Measurements from ENCODE around the gene TTBK2.

Gene TTBK2

DNA sequence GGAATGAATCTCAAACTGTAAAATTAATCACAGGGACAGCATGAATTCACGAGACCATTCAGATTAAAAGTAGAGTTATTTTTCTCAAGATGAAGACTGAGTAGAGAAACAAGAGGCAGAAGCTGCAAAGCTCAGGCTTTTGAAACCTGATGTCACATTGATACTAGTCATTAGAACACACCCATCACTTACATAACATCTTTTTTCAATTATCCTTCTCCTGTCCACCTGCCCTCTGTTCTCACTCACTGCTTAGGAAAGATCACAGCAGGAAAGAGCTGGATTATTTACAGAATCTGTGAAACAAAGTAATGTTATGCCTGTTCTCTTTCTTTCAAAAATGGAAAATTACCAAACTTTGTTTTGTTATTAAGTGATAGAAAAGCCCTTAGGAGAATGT lies 111.7 kb downstream of the TTBK2 start:
- Histone ChIP-seq H3K27me3 (replicated peaks; ENCODE audit: control insufficient read depth, insufficient read depth, low read length) (no peaks in the 10 kb centered on the region), H3K36me3 (ENCODE audit: control insufficient read depth, insufficient read depth, low read length) (no peaks in the 10 kb centered on the region; the same call in 1 of the 2 replicates), H3K4me3 (replicated peaks; ENCODE audit: low read depth, low read length) (no peak overlapping the region)
- no peak for TF ChIP-seq CTCF (IDR thresholded peaks at IDR 0.05; ENCODE audit: insufficient read depth, low read length, poor library complexity, severe bottlenecking)
- no peak for DNase-seq (ENCODE audit: extremely low read depth, insufficient read length)

DNA sequence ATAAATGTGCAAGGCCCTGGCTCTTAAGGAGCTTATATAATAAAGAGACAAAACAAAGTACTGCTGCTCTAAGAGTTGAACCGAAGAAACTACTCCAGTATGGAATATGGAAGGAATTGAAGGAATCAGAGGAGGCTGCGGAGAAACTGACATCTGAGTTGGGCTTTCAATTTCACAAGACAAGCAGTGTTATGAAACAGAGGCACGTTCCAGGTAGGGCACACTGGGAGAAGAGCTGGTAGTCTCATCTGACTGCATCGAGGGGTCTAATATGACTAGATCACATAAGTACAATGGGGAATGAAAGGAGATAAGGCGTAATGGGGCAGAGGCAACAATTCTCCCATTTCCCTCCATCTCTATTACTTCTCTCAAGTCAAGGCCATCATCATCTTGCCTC lies 115.3 kb downstream of the TTBK2 start:
- no peaks in the 10 kb centered on the region for H3K27me3 ChIP-seq (replicated peaks; ENCODE audit: control insufficient read depth, insufficient read depth, low read length)
- no peak overlapping the region for H3K4me3 ChIP-seq (replicated peaks; ENCODE audit: low read depth, low read length)
- no peak for DNase-seq (ENCODE audit: extremely low read depth, insufficient read length)
- no peak for TF ChIP-seq CTCF (IDR thresholded peaks at IDR 0.05; ENCODE audit: insufficient read depth, low read length, poor library complexity, severe bottlenecking)
- H3K36me3 ChIP-seq (ENCODE audit: control insufficient read depth, insufficient read depth, low read length), result no peaks in the 10 kb centered on the region; the same call in 1 of the 2 replicates

DNA sequence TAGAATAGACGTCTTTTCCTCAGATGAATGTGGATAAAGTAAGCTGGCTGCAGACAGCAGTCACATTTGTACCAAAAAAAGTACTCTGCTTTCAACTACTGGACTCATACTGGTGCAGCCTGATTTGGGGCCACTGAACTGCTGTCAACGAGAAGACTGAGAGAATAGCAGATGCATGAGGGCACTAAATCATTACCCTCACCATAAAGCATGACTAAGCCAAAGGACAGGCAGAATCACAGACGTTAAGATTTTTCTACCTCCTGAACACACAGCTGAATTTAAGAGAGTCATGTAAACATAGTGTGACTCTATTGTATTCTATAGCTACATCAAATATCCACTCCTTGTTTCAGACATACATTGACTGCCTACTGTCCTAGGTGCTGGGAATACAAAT lies 115.8 kb downstream of the TTBK2 start:
- Histone ChIP-seq H3K27me3 (replicated peaks; ENCODE audit: control insufficient read depth, insufficient read depth, low read length) (no peaks in the 10 kb centered on the region), H3K4me3 (replicated peaks; ENCODE audit: low read depth, low read length) (no peak overlapping the region), H3K36me3 (ENCODE audit: control insufficient read depth, insufficient read depth, low read length) (no peaks in the 10 kb centered on the region; the same call in 1 of the 2 replicates)
- no peak for DNase-seq (ENCODE audit: extremely low read depth, insufficient read length)
- no peak for TF ChIP-seq CTCF (IDR thresholded peaks at IDR 0.05; ENCODE audit: insufficient read depth, low read length, poor library complexity, severe bottlenecking)

GRCh38 chr15:42803436-42803835 lies 117.1 kb downstream of the TTBK2 start:
- no peaks in the 10 kb centered on the region for H3K27me3 ChIP-seq (replicated peaks; ENCODE audit: control insufficient read depth, insufficient read depth, low read length)
- no peak for TF ChIP-seq CTCF (IDR thresholded peaks at IDR 0.05; ENCODE audit: insufficient read depth, low read length, poor library complexity, severe bottlenecking)
- H3K36me3 ChIP-seq (ENCODE audit: control insufficient read depth, insufficient read depth, low read length), result no peaks in the 10 kb centered on the region
- DNase-seq (ENCODE audit: extremely low read depth, insufficient read length), result no peak
- H3K4me3 ChIP-seq (replicated peaks; ENCODE audit: low read depth, low read length), result no peak overlapping the region

GRCh38 chr15:42802168-42802567 lies 118.4 kb downstream of the TTBK2 start:
- no peaks in the 10 kb centered on the region for H3K27me3 ChIP-seq (replicated peaks; ENCODE audit: control insufficient read depth, insufficient read depth, low read length)
- no peak for TF ChIP-seq CTCF (IDR thresholded peaks at IDR 0.05; ENCODE audit: insufficient read depth, low read length, poor library complexity, severe bottlenecking)
- no peaks in the 10 kb centered on the region for H3K36me3 ChIP-seq (ENCODE audit: control insufficient read depth, insufficient read depth, low read length)
- DNase-seq (ENCODE audit: extremely low read depth, insufficient read length), result no peak
- H3K4me3 ChIP-seq (replicated peaks; ENCODE audit: low read depth, low read length), result no peak overlapping the region
